Esophagus muscularis mucosa (tissue), 4 donors: Measurements from ENCODE around the gene C20orf141. TPM values are rescaled to one million over a fixed set of nuclear protein-coding genes. Genes with fewer than 3 reads are reported as not detected.

ENCODE experiments used
- DNase-seq: peaks from one replicate; pipeline ENCODE4 v3.0.0-alpha.2; 2017; ENCODE audit errors: extremely low spot score
- H3K27ac ChIP-seq, 4 donors: fragments of 200-600 bp; sonication (generic); replicated peaks in 1 of 4; 1 replicate in 3 of 4; 2 replicates in 1 of 4; pipeline ENCODE4 v1.5.1; 2016 to 2019; ENCODE audit warnings: mild to moderate bottlenecking in 1 of 4
- H3K27me3 ChIP-seq, 4 donors: fragments of 200-600 bp; sonication (generic); one replicate each; pipeline versions ENCODE4 v1.5.1 to v1.6.0; 2016 to 2019
- H3K36me3 ChIP-seq, 4 donors: fragments of 200-600 bp; sonication (generic); one replicate each; pipeline ENCODE4 v1.5.1; 2016 to 2019
- H3K4me1 ChIP-seq, 4 donors: fragments of 200-600 bp; sonication (generic); one replicate each; pipeline ENCODE4 v1.5.1; 2016 to 2019
- H3K4me3 ChIP-seq, 4 donors: fragments of 200-600 bp; sonication (generic); 1 replicate in 2 of 4; 2 replicates in 2 of 4; pipeline ENCODE4 v1.5.1; 2016 to 2019; ENCODE audit warnings: mild to moderate bottlenecking in 4 of 4, moderate library complexity in 1 of 4
- H3K9me3 ChIP-seq, 4 donors: fragments of 200-600 bp; sonication (generic); 1 replicate in 3 of 4; 2 replicates in 1 of 4; pipeline ENCODE4 v1.5.1; 2016 to 2019
- CTCF ChIP-seq, 3 experiments: fragments of 200-600 bp in 2 of 3; fragments of 450-650 bp in 1 of 3; sonication (generic) in 2 of 3; IDR thresholded peaks; one replicate each; pipeline ENCODE4 v1.5.1; 2017 to 2019; ENCODE audit warnings: antibody characterized with exemption in 3 of 3, mild to moderate bottlenecking in 2 of 3, moderate library complexity in 1 of 3
- EP300 ChIP-seq: sonication (generic); formaldehyde crosslinking; IDR thresholded peaks from one replicate; pipeline ENCODE4 v1.6.1; 2017; ENCODE audit warnings: antibody characterized with exemption
- POLR2A ChIP-seq: fragments of 450-650 bp; IDR thresholded peaks from one replicate; pipeline ENCODE4 v1.6.1; 2017; ENCODE audit warnings: antibody characterized with exemption, moderate library complexity, mild to moderate bottlenecking, low read depth
- POLR2AphosphoS5 ChIP-seq, 2 donors: sonication (generic); formaldehyde crosslinking; IDR thresholded peaks; one replicate each; pipeline ENCODE4 v1.6.1; 2017; ENCODE audit warnings: antibody characterized with exemption in 2 of 2
- WGBS: methylation state at CpG from one replicate; pipeline ENCODE4 v1.1.5; 2018; 5-methylcytosine and 5-hydroxymethylcytosine counted together
- intact Hi-C: fragments of 100-400 bp; cut with DNase I; formaldehyde crosslinking; loops from one replicate; pipeline ENCODE4 v1.15.1; 2023
- total RNA-seq, 4 donors: library from RNA; depleted of rRNA; stranded (reverse); fragments of >200 nt; gene quantifications; one replicate each; pipeline versions ENCODE4 v1.1.0 to v1.2.1, GENCODE V29; 2016

The C20orf141 gene
- total RNA-seq, 4 donors from 2014 or later: not detected

- Histone ChIP-seq H3K27me3 (peaks cover 0 to 65% (median 4%) of the 10 kb centered on the region in 4 donors), H3K36me3 (no peaks in the 10 kb centered on the region), H3K27ac (no peak overlapping the region), H3K4me1 (peaks cover 0 to 4% (median 0%) of the 10 kb centered on the region in 4 donors), H3K4me3 (no peak overlapping the region), H3K9me3 (peaks cover 0 to 14% (median 4%) of the 10 kb centered on the region in 4 donors)
- intact Hi-C loops: no loop called here
- DNase-seq: no peak
- TF ChIP-seq CTCF (IDR thresholded peaks at IDR 0.05) (no peak), POLR2A (no peak), EP300 (no peak), POLR2AphosphoS5 (IDR thresholded peaks at IDR 0.05) (no peak)
- WGBS: 89% methylated on average over 1 of the region's 1 CpG
These were observed 711 bp upstream of the C20orf141 start for GRCh38 chr20:2814076-2814475.

GRCh38 chr20:2815242-2815900, 584 bp downstream of the C20orf141 start:
- WGBS: 91% methylated on average over 6 of the region's 8 CpGs
- DNase-seq: no peak
- TF ChIP-seq EP300: no peak
- no peak for TF ChIP-seq POLR2A
- Histone ChIP-seq H3K27me3 (peaks cover 0 to 65% (median 9%) of the 10 kb centered on the region in 4 donors), H3K4me1 (peaks cover 0 to 6% (median 3%) of the 10 kb centered on the region in 4 donors), H3K9me3 (peaks cover 0 to 14% (median 4%) of the 10 kb centered on the region in 4 donors), H3K4me3 (no peak overlapping the region), H3K36me3 (no peaks in the 10 kb centered on the region), H3K27ac (no peak overlapping the region)
- intact Hi-C loops: no loop called here

- Histone ChIP-seq H3K27ac (no peak within 1 kb of the TSS), H3K4me3 (no peak within 1 kb of the TSS), H3K27me3 (peaks cover 0 to 65% (median 16%) of the 10 kb centered on the region in 4 donors), H3K9me3 (peaks cover 0 to 14% (median 4%) of the 10 kb centered on the region in 4 donors), H3K36me3 (no peaks in the 10 kb centered on the region), H3K4me1 (peaks cover 0 to 14% (median 9%) of the 10 kb centered on the region in 4 donors)
- 84% methylated on average over 4 of the region's 10 CpGs for WGBS
- TF ChIP-seq POLR2AphosphoS5 (IDR thresholded peaks at IDR 0.05): no peak
- no peak for TF ChIP-seq POLR2A
- DNase-seq: no peak
- intact Hi-C loops: no loop called here
These were observed 1.3 kb downstream of the C20orf141 start, which contains the start of gene TMEM239 for GRCh38 chr20:2816030-2816582. Gene TMEM239 (plus strand): TSS chr20:2816364. CDS start chr20:2816555, 191 bp downstream.

DNA sequence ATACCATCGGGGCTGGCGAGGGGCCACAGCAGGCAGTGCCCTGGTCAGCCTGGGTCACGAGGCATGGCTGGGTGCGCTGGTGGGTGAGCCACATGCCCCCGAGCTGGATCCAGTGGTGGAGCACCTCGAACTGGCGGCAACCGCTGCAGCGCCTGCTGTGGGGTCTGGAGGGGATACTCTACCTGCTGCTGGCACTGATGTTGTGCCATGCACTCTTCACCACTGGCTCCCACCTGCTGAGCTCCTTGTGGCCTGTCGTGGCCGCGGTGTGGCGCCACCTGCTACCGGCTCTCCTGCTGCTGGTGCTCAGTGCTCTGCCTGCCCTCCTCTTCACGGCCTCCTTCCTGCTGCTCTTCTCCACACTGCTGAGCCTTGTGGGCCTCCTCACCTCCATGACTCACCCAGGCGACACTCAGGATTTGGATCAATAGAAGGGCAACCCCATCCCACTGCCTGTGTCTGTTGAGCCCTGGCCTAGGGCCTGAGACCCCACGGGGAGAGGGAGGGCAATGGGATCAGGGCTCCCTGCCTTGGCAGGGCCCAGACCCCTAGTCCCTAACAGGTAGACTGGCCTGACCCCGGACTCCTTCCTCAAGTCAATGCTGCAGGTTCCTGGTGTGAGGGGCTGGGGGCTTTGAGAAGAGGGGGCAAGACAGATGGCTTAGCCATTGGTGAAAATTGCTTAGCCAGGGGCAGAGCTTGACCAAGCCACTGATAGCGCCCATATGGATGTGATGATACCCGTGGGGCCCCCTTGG, 2.0 kb downstream of the C20orf141 start:
- Histone ChIP-seq H3K4me1 (peaks cover 0 to 18% (median 13%) of the 10 kb centered on the region in 4 donors), H3K27me3 (peaks cover 0 to 65% (median 18%) of the 10 kb centered on the region in 4 donors), H3K9me3 (peaks cover 0 to 8% (median 4%) of the 10 kb centered on the region in 4 donors), H3K36me3 (no peaks in the 10 kb centered on the region), H3K27ac (no peak overlapping the region), H3K4me3 (no peak overlapping the region)
- DNase-seq: no peak
- intact Hi-C loops: no loop called here
- WGBS: 85% methylated on average over 10 of the region's 20 CpGs
- TF ChIP-seq CTCF (IDR thresholded peaks at IDR 0.05) (no peak), EP300 (no peak), POLR2A (no peak), POLR2AphosphoS5 (IDR thresholded peaks at IDR 0.05) (no peak)

DNA sequence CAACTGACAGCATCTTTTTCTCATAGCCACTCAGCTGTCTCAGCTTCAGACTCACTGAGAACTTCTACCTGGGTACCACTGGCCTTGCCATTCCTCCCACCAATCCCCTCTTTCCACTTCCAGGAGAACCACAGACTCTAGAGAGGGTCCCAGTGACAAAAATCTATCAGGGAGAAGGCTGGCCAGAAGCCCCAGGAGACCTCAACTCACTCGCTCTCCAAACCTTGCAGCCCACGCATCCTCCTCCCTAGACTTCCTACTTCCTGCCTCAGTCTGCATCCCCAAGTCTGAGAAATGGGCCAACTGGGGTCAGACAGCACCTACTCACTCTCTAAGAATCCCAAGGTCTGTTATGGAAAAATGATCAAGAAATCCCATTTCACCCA, 2.5 kb downstream of the C20orf141 start:
- H3K9me3 ChIP-seq: peaks cover 0 to 3% (median 1%) of the 10 kb centered on the region in 4 donors
- H3K27me3 ChIP-seq: peaks cover 0 to 65% (median 18%) of the 10 kb centered on the region in 4 donors
- no peak for TF ChIP-seq POLR2A
- TF ChIP-seq CTCF (IDR thresholded peaks at IDR 0.05): no peak
- TF ChIP-seq POLR2AphosphoS5 (IDR thresholded peaks at IDR 0.05): no peak
- no peak for TF ChIP-seq EP300
- peaks cover 0 to 18% (median 13%) of the 10 kb centered on the region in 4 donors for H3K4me1 ChIP-seq
- 91% methylated on average over 2 of the region's 2 CpGs for WGBS
- no peaks in the 10 kb centered on the region for H3K36me3 ChIP-seq
- intact Hi-C loops: no loop called here
- no peak overlapping the region for H3K27ac ChIP-seq
- H3K4me3 ChIP-seq: no peak overlapping the region
- no peak for DNase-seq
